ENCODE data around the gene MUSTN1. TPM values are rescaled to one million over a fixed set of nuclear protein-coding genes. Genes with fewer than 3 reads are reported as not detected.

MUSTN1 gene
- total RNA-seq (2014; rRNA removed; shearing (Covaris generic)) = not detected in 2 replicates

GRCh38 chr3:52834871-52835501, at the start of gene MUSTN1:
TSS of gene MUSTN1 (minus strand) at chr3:52835019. CDS start at chr3:52834948, 71 bp downstream.

GRCh38 chr3:52830535-52831258, 4.1 kb downstream of the MUSTN1 start, which contains the start of gene ITIH4:
TSS of gene ITIH4 (minus strand) at chr3:52830672. CDS start at chr3:52830642, 30 bp downstream.

GRCh38 chr3:52794612-52795099, 40.2 kb downstream of the MUSTN1 start, which contains the start of gene ITIH3:
TSS of gene ITIH3 (plus strand) at chr3:52794796. CDS start at chr3:52794804, 8 bp downstream.

Small RNAs within 50 kb of the gene (small RNA-seq; reads per million reads assigned to genes)
- gene MIR8064 (not detected), gene MUSTN1 (not detected)

Other genes starting within 250 kb of the MUSTN1 start
- gene PBRM1, start 149.1 kb downstream of the MUSTN1 start, total RNA-seq (2014; rRNA removed; shearing (Covaris generic)) = 35.8 and 45.3 TPM in 2 replicates
- gene GNL3, start 149.0 kb downstream of the MUSTN1 start, total RNA-seq (2014; rRNA removed; shearing (Covaris generic)) = 286 and 339 TPM in 2 replicates
- 68.8 and 79.7 TPM in 2 replicates for gene GLT8D1, start 129.2 kb downstream of the MUSTN1 start, total RNA-seq (2014; rRNA removed; shearing (Covaris generic))
- gene SPCS1, start 128.9 kb downstream of the MUSTN1 start, total RNA-seq (2014; rRNA removed; shearing (Covaris generic)) = 121 and 129 TPM in 2 replicates
- gene NEK4, start 64.1 kb downstream of the MUSTN1 start, total RNA-seq (2014; rRNA removed; shearing (Covaris generic)) = 19.0 and 23.7 TPM in 2 replicates
- gene ITIH1, start 57.4 kb downstream of the MUSTN1 start, total RNA-seq (2014; rRNA removed; shearing (Covaris generic)) = not detected in 2 replicates
- gene ITIH3, start 40.2 kb downstream of the MUSTN1 start, total RNA-seq (2014; rRNA removed; shearing (Covaris generic)) = 0.05 TPM in 1 of 2 replicates, not detected in the other
- 2.3 and 2.7 TPM in 2 replicates for gene ITIH4, start 4.3 kb downstream of the MUSTN1 start, total RNA-seq (2014; rRNA removed; shearing (Covaris generic))
- gene STIMATE, start 62.5 kb upstream of the MUSTN1 start, total RNA-seq (2014; rRNA removed; shearing (Covaris generic)) = 12.1 and 19.5 TPM in 2 replicates
- gene SFMBT1, start 211.1 kb upstream of the MUSTN1 start, total RNA-seq (2014; rRNA removed; shearing (Covaris generic)) = 7.2 and 9.4 TPM in 2 replicates